Breast epithelium (tissue), 3 donors: ENCODE data around the gene KRT7.

Experiments used
- POLR2A ChIP-seq: fragments of 450-650 bp; IDR thresholded peaks from one replicate; pipeline ENCODE4 v1.6.1; 2016; ENCODE audit warnings: antibody characterized with exemption, mild to moderate bottlenecking, moderate library complexity
- POLR2AphosphoS5 ChIP-seq, 3 donors: sonication (generic); formaldehyde crosslinking; IDR thresholded peaks; one replicate each; pipeline ENCODE4 v1.6.1; 2017; ENCODE audit warnings: antibody characterized with exemption in 3 of 3
- TF ChIP-seq, protein P1 (sequence below), 3 donors: fragments of 450-650 bp; IDR thresholded peaks; one replicate each; pipeline ENCODE4 v1.5.1; 2016 to 2017; ENCODE audit warnings: antibody characterized with exemption in 3 of 3, mild to moderate bottlenecking in 3 of 3, moderate library complexity in 3 of 3

DNA sequence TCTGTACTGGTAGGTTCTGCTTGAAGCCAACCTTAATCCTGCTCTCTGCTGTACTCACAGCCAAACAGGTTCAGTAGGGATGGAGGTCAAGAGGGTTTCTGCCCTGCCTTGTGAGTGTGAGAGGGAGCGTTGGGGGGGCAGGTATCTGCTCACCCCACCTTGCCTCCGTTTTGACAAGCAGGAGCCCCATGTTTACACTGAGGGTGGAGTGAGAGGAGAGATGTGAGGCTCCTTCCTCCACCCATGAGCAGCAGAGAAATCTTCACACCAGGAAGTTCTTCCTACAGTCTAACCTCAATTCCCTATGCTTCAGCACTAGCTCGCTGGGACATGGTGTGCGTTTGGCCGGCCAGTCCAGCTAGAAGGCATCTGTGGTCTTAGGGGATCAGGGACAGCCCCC, 45.4 kb upstream of the KRT7 start:
- TF ChIP-seq, protein P1, sequence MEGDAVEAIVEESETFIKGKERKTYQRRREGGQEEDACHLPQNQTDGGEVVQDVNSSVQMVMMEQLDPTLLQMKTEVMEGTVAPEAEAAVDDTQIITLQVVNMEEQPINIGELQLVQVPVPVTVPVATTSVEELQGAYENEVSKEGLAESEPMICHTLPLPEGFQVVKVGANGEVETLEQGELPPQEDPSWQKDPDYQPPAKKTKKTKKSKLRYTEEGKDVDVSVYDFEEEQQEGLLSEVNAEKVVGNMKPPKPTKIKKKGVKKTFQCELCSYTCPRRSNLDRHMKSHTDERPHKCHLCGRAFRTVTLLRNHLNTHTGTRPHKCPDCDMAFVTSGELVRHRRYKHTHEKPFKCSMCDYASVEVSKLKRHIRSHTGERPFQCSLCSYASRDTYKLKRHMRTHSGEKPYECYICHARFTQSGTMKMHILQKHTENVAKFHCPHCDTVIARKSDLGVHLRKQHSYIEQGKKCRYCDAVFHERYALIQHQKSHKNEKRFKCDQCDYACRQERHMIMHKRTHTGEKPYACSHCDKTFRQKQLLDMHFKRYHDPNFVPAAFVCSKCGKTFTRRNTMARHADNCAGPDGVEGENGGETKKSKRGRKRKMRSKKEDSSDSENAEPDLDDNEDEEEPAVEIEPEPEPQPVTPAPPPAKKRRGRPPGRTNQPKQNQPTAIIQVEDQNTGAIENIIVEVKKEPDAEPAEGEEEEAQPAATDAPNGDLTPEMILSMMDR (IDR thresholded peaks at IDR 0.05) = no peak
- TF ChIP-seq POLR2A (no peak), POLR2AphosphoS5 (IDR thresholded peaks at IDR 0.05) (no peak)
